ENCODE data around the gene TMEM237. TPM values are rescaled to one million over a fixed set of nuclear protein-coding genes. Genes with fewer than 3 reads are reported as not detected.
"Not testable (repeated sequence)": the region's sequence is repeated elsewhere in the genome, so short reads cannot be mapped to it uniquely, and the experiment has no call there.

The TMEM237 gene
- total RNA-seq, 1 experiment from 2014 or later = 27.0 TPM

DNA sequence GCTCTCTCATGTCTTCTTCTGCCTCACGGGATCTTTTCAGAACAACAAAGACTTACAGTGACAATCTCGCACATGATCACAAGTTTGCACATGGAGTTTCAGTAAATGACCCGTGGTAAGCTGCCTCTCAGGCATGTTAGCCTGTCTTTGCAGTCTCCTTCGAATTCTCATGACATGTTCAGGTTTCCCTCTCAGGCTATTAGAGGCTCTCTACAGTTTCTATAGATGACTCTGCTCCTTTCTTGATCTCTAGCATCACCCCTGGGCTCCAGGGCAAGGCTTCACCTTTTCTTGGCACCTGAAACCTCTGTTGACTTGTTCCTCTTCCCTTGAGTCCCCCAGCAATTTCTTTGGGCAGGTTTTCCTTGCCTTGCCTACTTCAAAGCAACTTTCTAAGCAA, 32.2 kb upstream of the TMEM237 start:
- H3K36me3 Mint-ChIP-seq (ENCODE audit: insufficient read depth, unreplicated experiment) = no peaks in the 10 kb centered on the region
- TF ChIP-seq, protein P1, sequence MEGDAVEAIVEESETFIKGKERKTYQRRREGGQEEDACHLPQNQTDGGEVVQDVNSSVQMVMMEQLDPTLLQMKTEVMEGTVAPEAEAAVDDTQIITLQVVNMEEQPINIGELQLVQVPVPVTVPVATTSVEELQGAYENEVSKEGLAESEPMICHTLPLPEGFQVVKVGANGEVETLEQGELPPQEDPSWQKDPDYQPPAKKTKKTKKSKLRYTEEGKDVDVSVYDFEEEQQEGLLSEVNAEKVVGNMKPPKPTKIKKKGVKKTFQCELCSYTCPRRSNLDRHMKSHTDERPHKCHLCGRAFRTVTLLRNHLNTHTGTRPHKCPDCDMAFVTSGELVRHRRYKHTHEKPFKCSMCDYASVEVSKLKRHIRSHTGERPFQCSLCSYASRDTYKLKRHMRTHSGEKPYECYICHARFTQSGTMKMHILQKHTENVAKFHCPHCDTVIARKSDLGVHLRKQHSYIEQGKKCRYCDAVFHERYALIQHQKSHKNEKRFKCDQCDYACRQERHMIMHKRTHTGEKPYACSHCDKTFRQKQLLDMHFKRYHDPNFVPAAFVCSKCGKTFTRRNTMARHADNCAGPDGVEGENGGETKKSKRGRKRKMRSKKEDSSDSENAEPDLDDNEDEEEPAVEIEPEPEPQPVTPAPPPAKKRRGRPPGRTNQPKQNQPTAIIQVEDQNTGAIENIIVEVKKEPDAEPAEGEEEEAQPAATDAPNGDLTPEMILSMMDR (IDR thresholded peaks at IDR 0.05; ENCODE audit: unreplicated experiment) = no peak
- intact Hi-C loops (cut with micrococcal nuclease) = no loop called here
- ChIA-PET POLR2A (interaction anchor here (0.6 kb wide), 1 partner anchor 96 kb away, joined by 4 read pairs; no protein-coding TSS in a partner anchor), CTCF (no interaction called here)
- H3K27ac Mint-ChIP-seq (ENCODE audit: low read depth, unreplicated experiment) = no peak overlapping the region
- DNase-seq (ENCODE audit: unreplicated experiment) = no peak
- no peak overlapping the region for H3K4me3 Mint-ChIP-seq (ENCODE audit: unreplicated experiment)
- H3K9me3 Mint-ChIP-seq (ENCODE audit: unreplicated experiment) = no peaks in the 10 kb centered on the region
- H3K27me3 Mint-ChIP-seq (ENCODE audit: insufficient read depth, unreplicated experiment) = no peaks in the 10 kb centered on the region
- no TSS peak for BruUV-seq (replicated peaks)
- H3K4me1 Mint-ChIP-seq (ENCODE audit: insufficient read depth, unreplicated experiment) = no peaks in the 10 kb centered on the region

DNA sequence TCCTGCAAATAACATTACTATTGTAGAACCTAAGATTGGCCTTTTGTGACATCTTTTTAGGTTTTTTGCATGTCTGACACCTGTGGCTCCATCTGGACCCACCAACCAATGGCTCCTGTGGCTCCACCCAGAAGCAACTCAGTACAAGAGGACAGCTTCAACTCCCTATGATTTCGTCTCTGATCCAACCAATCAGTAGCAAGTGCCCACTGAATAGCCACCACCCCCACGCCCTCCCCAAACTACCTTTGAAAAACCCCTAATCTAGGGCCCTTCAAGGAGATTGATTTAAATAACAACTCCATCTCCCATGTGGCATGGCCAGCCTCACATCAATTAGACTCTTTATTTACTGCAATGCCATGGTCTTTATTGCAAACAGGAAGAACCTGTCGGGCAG, 31.5 kb upstream of the TMEM237 start:
- TF ChIP-seq, protein P1 (IDR thresholded peaks at IDR 0.05; ENCODE audit: unreplicated experiment) = no peak
- intact Hi-C loops (cut with micrococcal nuclease) = no loop called here
- CTCF ChIA-PET = no interaction called here
- no peak for DNase-seq (ENCODE audit: unreplicated experiment)
- no TSS peak for BruUV-seq (replicated peaks)
- no peaks in the 10 kb centered on the region for H3K9me3 Mint-ChIP-seq (ENCODE audit: unreplicated experiment)
- no peaks in the 10 kb centered on the region for H3K36me3 Mint-ChIP-seq (ENCODE audit: insufficient read depth, unreplicated experiment)
- H3K27me3 Mint-ChIP-seq (ENCODE audit: insufficient read depth, unreplicated experiment) = no peaks in the 10 kb centered on the region
- no peak overlapping the region for H3K27ac Mint-ChIP-seq (ENCODE audit: low read depth, unreplicated experiment)
- POLR2A ChIA-PET = no interaction called here
- no peaks in the 10 kb centered on the region for H3K4me1 Mint-ChIP-seq (ENCODE audit: insufficient read depth, unreplicated experiment)
- H3K4me3 Mint-ChIP-seq (ENCODE audit: unreplicated experiment) = no peak overlapping the region

- BruUV-seq (replicated peaks) = no TSS peak
- H3K27ac Mint-ChIP-seq (ENCODE audit: low read depth, unreplicated experiment) = no peak overlapping the region
- CTCF ChIA-PET = interaction anchor here (1.6 kb wide), 1 partner anchor 10 kb away, joined by 6 read pairs; no protein-coding TSS in a partner anchor
- TF ChIP-seq, protein P1 (IDR thresholded peaks at IDR 0.05; ENCODE audit: unreplicated experiment) = no peak
- H3K4me3 Mint-ChIP-seq (ENCODE audit: unreplicated experiment) = no peak overlapping the region
- H3K36me3 Mint-ChIP-seq (ENCODE audit: insufficient read depth, unreplicated experiment) = no peaks in the 10 kb centered on the region
- no peaks in the 10 kb centered on the region for H3K27me3 Mint-ChIP-seq (ENCODE audit: insufficient read depth, unreplicated experiment)
- H3K9me3 Mint-ChIP-seq (ENCODE audit: unreplicated experiment) = no peaks in the 10 kb centered on the region
- DNase-seq (ENCODE audit: unreplicated experiment) = no peak
- intact Hi-C loops (cut with micrococcal nuclease) = no loop called here
- POLR2A ChIA-PET = no interaction called here
- H3K4me1 Mint-ChIP-seq (ENCODE audit: insufficient read depth, unreplicated experiment) = no peaks in the 10 kb centered on the region
Observed at GRCh38 chr2:201674298-201674697, 31.0 kb upstream of the TMEM237 start.

GRCh38 chr2:201673546-201673945, 30.2 kb upstream of the TMEM237 start:
- Mint-ChIP-seq H3K4me3 (ENCODE audit: unreplicated experiment) (no peak overlapping the region), H3K27me3 (ENCODE audit: insufficient read depth, unreplicated experiment) (no peaks in the 10 kb centered on the region), H3K27ac (ENCODE audit: low read depth, unreplicated experiment) (no peak overlapping the region), H3K36me3 (ENCODE audit: insufficient read depth, unreplicated experiment) (no peaks in the 10 kb centered on the region), H3K4me1 (ENCODE audit: insufficient read depth, unreplicated experiment) (no peaks in the 10 kb centered on the region), H3K9me3 (ENCODE audit: unreplicated experiment) (no peaks in the 10 kb centered on the region)
- intact Hi-C loops (cut with micrococcal nuclease) = no loop called here
- TF ChIP-seq, protein P1 (IDR thresholded peaks at IDR 0.05; ENCODE audit: unreplicated experiment) = no peak
- POLR2A ChIA-PET = no interaction called here
- CTCF ChIA-PET = interaction anchor here (1.6 kb wide), 1 partner anchor 9 kb away, joined by 6 read pairs; no protein-coding TSS in a partner anchor
- DNase-seq (ENCODE audit: unreplicated experiment) = no peak
- BruUV-seq (replicated peaks) = no TSS peak

GRCh38 chr2:201671205-201671604, 27.9 kb upstream of the TMEM237 start:
- H3K36me3 Mint-ChIP-seq (ENCODE audit: insufficient read depth, unreplicated experiment); H3K27ac Mint-ChIP-seq (ENCODE audit: low read depth, unreplicated experiment); H3K27me3 Mint-ChIP-seq (ENCODE audit: insufficient read depth, unreplicated experiment); intact Hi-C loops (cut with micrococcal nuclease); H3K4me1 Mint-ChIP-seq (ENCODE audit: insufficient read depth, unreplicated experiment); H3K9me3 Mint-ChIP-seq (ENCODE audit: unreplicated experiment); DNase-seq (ENCODE audit: unreplicated experiment); BruUV-seq (replicated peaks); H3K4me3 Mint-ChIP-seq (ENCODE audit: unreplicated experiment): not testable (repeated sequence)
- POLR2A ChIA-PET = interaction anchor here (1.2 kb wide), 1 partner anchor 63 kb away, joined by 3 read pairs; no protein-coding TSS in a partner anchor
- CTCF ChIA-PET = interaction anchor here (0.6 kb wide), 1 partner anchor 17 kb away, joined by 3 read pairs; no protein-coding TSS in a partner anchor

Data from MCF 10A (cell line).